Measurements from ENCODE around the gene FAM219A.

The FAM219A gene

GRCh38 chr9:34501889-34502425 is 43.6 kb upstream of the FAM219A start:
- peak; percentile 65 for ATAC-seq
- TF ChIP-seq TOX (CRISPR knock-in tag; IDR thresholded peaks at IDR 0.05; ENCODE audit: borderline replicate concordance) (no peak), CREB5 (CRISPR knock-in tag; IDR thresholded peaks at IDR 0.05; ENCODE audit: low read depth) (no peak), ZFP30 (CRISPR knock-in tag; IDR thresholded peaks at IDR 0.05) (no peak), TSHZ2 (CRISPR knock-in tag; IDR thresholded peaks at IDR 0.05) (no peak), GLIS3 (CRISPR knock-in tag; IDR thresholded peaks at IDR 0.05) (no peak), ZNF565 (CRISPR knock-in tag; conservative IDR thresholded peaks at IDR 0.05; ENCODE audit: low read depth) (no peak), RARB (CRISPR knock-in tag; IDR thresholded peaks at IDR 0.05) (no peak), ZC3H10 (CRISPR knock-in tag; IDR thresholded peaks at IDR 0.05) (no peak), BACH2 (CRISPR knock-in tag; IDR thresholded peaks at IDR 0.05; ENCODE audit: borderline replicate concordance) (no peak), ESRRG (CRISPR knock-in tag; IDR thresholded peaks at IDR 0.05) (no peak), TCF4 (CRISPR knock-in tag; IDR thresholded peaks at IDR 0.05; ENCODE audit: borderline replicate concordance) (no peak), PPARA (CRISPR knock-in tag; IDR thresholded peaks at IDR 0.05; ENCODE audit: borderline replicate concordance) (no peak), OSR1 (CRISPR knock-in tag; IDR thresholded peaks at IDR 0.05) (no peak), ZNF8 (CRISPR knock-in tag; IDR thresholded peaks at IDR 0.05) (no peak), ISL1 (CRISPR knock-in tag; IDR thresholded peaks at IDR 0.05) (no peak), POU6F1 (CRISPR knock-in tag; IDR thresholded peaks at IDR 0.05; ENCODE audit: borderline replicate concordance, low read depth) (no peak), ZFP3 (CRISPR knock-in tag; IDR thresholded peaks at IDR 0.05) (no peak), ZNF70 (CRISPR knock-in tag; IDR thresholded peaks at IDR 0.05) (no peak), ARNTL (CRISPR knock-in tag; IDR thresholded peaks at IDR 0.05; ENCODE audit: borderline replicate concordance, low read depth) (no peak)

GRCh38 chr9:34501372-34501771 is 43.0 kb upstream of the FAM219A start:
- TF ChIP-seq TSHZ2 (CRISPR knock-in tag; IDR thresholded peaks at IDR 0.05) (no peak), ZC3H10 (CRISPR knock-in tag; IDR thresholded peaks at IDR 0.05) (no peak), BACH2 (CRISPR knock-in tag; IDR thresholded peaks at IDR 0.05; ENCODE audit: borderline replicate concordance) (no peak), SNAI2 (CRISPR knock-in tag; IDR thresholded peaks at IDR 0.05) (no peak), POU6F1 (CRISPR knock-in tag; IDR thresholded peaks at IDR 0.05; ENCODE audit: borderline replicate concordance, low read depth) (no peak), PATZ1 (CRISPR knock-in tag; IDR thresholded peaks at IDR 0.05; ENCODE audit: borderline replicate concordance) (no peak), ZNF565 (CRISPR knock-in tag; conservative IDR thresholded peaks at IDR 0.05; ENCODE audit: low read depth) (no peak), TOX (CRISPR knock-in tag; IDR thresholded peaks at IDR 0.05; ENCODE audit: borderline replicate concordance) (no peak), CSRNP3 (CRISPR knock-in tag; IDR thresholded peaks at IDR 0.05) (no peak), ZFP30 (CRISPR knock-in tag; IDR thresholded peaks at IDR 0.05) (no peak), ISL1 (CRISPR knock-in tag; IDR thresholded peaks at IDR 0.05) (no peak), ZNF70 (CRISPR knock-in tag; IDR thresholded peaks at IDR 0.05) (no peak), ARNTL (CRISPR knock-in tag; IDR thresholded peaks at IDR 0.05; ENCODE audit: borderline replicate concordance, low read depth) (no peak), ESRRG (CRISPR knock-in tag; IDR thresholded peaks at IDR 0.05) (no peak), RARB (CRISPR knock-in tag; IDR thresholded peaks at IDR 0.05) (no peak), CSDC2 (CRISPR knock-in tag; IDR thresholded peaks at IDR 0.05) (no peak), OSR1 (CRISPR knock-in tag; IDR thresholded peaks at IDR 0.05) (no peak), PPARA (CRISPR knock-in tag; IDR thresholded peaks at IDR 0.05; ENCODE audit: borderline replicate concordance) (no peak), ZNF8 (CRISPR knock-in tag; IDR thresholded peaks at IDR 0.05) (no peak)
- no peak for ATAC-seq

All from SK-N-SH treated with all-trans-retinoic acid at 6 μM for 48 hours (cell line).